HFFc6 (cell line): ENCODE results near the gene TMC6. TPM values are rescaled to one million over a fixed set of nuclear protein-coding genes. Genes with fewer than 3 reads are reported as not detected.

Source experiments
- DNase-seq: peaks from one replicate; pipeline ENCODE4 v3.0.0-alpha.2; 2018
- H3K27ac Mint-ChIP-seq: 2 replicates; pipeline ENCODE4 v1.8.0; 2020; ENCODE audit warnings: mild to moderate bottlenecking, mixed read lengths
- H3K27me3 Mint-ChIP-seq: 2 replicates; pipeline ENCODE4 v1.8.0; 2021; ENCODE audit warnings: mild to moderate bottlenecking, moderate library complexity, mixed read lengths; ENCODE audit not compliant: insufficient read depth
- H3K36me3 Mint-ChIP-seq: 2 replicates; pipeline ENCODE4 v1.8.0; 2021; ENCODE audit warnings: low read depth, mixed read lengths
- H3K4me1 Mint-ChIP-seq: 2 replicates; pipeline ENCODE4 v1.8.0; 2020; ENCODE audit warnings: low read depth, mixed read lengths
- H3K4me3 Mint-ChIP-seq: 2 replicates; pipeline ENCODE4 v1.8.0; 2020; ENCODE audit warnings: mild to moderate bottlenecking, moderate library complexity, mixed read lengths
- H3K9me3 Mint-ChIP-seq: 2 replicates; pipeline ENCODE4 v1.8.0; 2020; ENCODE audit warnings: mild to moderate bottlenecking, mixed read lengths
- total RNA-seq, 6 experiments: library from RNA; stranded (reverse); fragmentation: NEBNext Ultra II Directional; extraction: Animal tissue kit (Norgen Biotek cat#: 25700); gene quantifications; 2 replicates in 1 of 6; 3 replicates in 5 of 6; pipeline ENCODE4 v1.2.3, GENCODE V29; 2021
- TF ChIP-seq, protein P1 (sequence below): fragments of 200-600 bp; sonication (generic); IDR thresholded peaks from 2 replicates; pipeline ENCODE4 v1.5.0; 2021; ENCODE audit warnings: antibody characterized with exemption, mild to moderate bottlenecking

Gene TMC6
- total RNA-seq, 6 experiments from 2014 or later = 0.20 to 0.59 TPM; not detected in 4

DNA sequence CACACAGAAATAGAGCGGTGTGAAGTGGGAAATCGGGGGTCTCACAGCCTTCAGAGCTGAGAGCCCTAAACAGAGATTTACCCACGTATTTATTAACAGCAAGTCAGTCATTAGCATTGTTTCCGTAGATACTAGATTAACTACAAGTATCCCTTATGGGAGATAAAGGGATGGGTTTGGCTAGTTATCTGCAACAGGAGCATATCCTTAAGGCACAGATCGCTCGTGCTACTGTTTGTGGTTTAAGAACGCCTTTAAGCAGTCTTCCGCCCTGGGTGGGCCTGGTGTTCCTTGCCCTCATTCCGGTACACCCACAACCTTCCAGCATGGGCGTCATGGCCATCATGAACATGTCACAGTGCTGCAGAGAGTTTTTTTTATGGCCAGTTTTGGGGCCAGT is 27.0 kb downstream of the TMC6 start:
- Mint-ChIP-seq H3K27me3 (no peaks in the 10 kb centered on the region), H3K9me3 (peaks cover 7% of the 10 kb centered on the region), H3K4me1 (no peaks in the 10 kb centered on the region), H3K27ac (no peak overlapping the region), H3K4me3 (no peak overlapping the region), H3K36me3 (peaks cover 33% of the 10 kb centered on the region)
- TF ChIP-seq, protein P1, sequence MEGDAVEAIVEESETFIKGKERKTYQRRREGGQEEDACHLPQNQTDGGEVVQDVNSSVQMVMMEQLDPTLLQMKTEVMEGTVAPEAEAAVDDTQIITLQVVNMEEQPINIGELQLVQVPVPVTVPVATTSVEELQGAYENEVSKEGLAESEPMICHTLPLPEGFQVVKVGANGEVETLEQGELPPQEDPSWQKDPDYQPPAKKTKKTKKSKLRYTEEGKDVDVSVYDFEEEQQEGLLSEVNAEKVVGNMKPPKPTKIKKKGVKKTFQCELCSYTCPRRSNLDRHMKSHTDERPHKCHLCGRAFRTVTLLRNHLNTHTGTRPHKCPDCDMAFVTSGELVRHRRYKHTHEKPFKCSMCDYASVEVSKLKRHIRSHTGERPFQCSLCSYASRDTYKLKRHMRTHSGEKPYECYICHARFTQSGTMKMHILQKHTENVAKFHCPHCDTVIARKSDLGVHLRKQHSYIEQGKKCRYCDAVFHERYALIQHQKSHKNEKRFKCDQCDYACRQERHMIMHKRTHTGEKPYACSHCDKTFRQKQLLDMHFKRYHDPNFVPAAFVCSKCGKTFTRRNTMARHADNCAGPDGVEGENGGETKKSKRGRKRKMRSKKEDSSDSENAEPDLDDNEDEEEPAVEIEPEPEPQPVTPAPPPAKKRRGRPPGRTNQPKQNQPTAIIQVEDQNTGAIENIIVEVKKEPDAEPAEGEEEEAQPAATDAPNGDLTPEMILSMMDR = no peak
- no peak for DNase-seq

DNA sequence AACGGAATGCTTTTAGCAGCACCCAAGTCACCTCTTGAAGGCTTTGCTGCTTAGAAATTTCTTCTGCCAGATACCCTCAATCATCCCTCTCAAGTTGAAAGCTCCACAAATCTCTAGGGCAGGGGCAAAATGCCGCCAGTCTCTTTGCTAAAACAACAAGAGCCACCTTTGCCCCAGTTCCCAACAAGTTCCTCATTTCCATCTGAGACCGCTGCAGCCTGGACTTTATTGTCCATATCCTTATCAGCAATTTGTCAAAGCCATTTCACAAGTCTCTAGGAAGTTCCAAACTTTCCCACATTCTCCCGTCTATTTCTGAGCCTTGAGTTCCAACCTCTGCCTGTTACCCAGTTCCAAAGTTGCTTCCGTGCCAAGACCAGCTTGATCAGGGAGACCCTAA is 27.4 kb downstream of the TMC6 start:
- peaks cover 33% of the 10 kb centered on the region for H3K36me3 Mint-ChIP-seq
- no peak overlapping the region for H3K4me3 Mint-ChIP-seq
- TF ChIP-seq, protein P1 = no peak

DNA sequence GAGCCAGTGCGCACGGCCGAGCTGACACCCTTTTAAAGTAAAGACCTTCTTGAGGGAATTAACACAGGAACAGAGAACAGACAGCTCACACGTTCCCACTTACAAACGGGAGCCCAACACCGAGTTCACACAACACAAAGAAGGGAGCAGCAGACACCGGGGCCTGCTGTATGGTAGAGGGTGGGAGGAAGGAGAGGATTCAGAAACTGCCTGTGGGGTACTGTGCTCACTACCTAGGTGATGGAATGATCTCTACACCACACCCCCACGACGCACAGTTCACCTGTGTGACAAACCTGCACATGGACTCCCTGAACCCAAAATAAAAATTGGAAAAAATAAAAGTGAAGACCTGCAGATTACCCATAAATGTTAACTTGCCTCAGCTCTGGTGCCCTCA is 32.5 kb downstream of the TMC6 start:
- no peak for DNase-seq
- H3K27ac Mint-ChIP-seq = no peak overlapping the region
- H3K4me1 Mint-ChIP-seq = no peaks in the 10 kb centered on the region
- H3K9me3 Mint-ChIP-seq = peaks cover 3% of the 10 kb centered on the region
- H3K36me3 Mint-ChIP-seq = peaks cover 34% of the 10 kb centered on the region
- no peaks in the 10 kb centered on the region for H3K27me3 Mint-ChIP-seq
- H3K4me3 Mint-ChIP-seq = no peak overlapping the region
- TF ChIP-seq, protein P1 = no peak

More for the DNA sequence above, 27.4 kb downstream of the TMC6 start:
- Mint-ChIP-seq H3K27ac (no peak overlapping the region), H3K9me3 (peaks cover 7% of the 10 kb centered on the region), H3K27me3 (no peaks in the 10 kb centered on the region), H3K4me1 (no peaks in the 10 kb centered on the region)
- DNase-seq = no peak

DNA sequence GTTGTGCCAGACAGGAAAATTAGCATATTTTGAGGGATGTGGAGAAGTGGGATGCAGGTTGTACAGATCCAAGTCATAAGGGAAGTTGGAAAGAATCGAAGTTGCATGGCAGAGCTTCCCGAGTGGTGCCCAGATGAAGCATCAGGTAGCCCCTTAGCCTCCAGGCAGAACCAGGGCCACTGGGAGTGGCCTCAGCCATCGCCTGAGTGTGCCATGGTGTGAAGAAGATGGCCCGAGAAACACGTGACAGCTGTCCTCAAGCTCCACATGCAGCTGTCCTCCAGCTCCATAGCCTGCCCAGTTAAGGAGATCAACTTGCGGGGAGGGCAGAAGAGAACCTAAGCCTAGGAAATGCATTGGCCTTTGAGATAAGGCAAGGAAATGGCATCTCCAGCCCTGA is 33.5 kb downstream of the TMC6 start:
- no peak for DNase-seq
- peaks cover 25% of the 10 kb centered on the region for H3K36me3 Mint-ChIP-seq
- H3K27me3 Mint-ChIP-seq = no peaks in the 10 kb centered on the region
- TF ChIP-seq, protein P1 = no peak
- no peak overlapping the region for H3K27ac Mint-ChIP-seq
- H3K4me3 Mint-ChIP-seq = no peak overlapping the region
- no peaks in the 10 kb centered on the region for H3K9me3 Mint-ChIP-seq
- no peaks in the 10 kb centered on the region for H3K4me1 Mint-ChIP-seq

DNA sequence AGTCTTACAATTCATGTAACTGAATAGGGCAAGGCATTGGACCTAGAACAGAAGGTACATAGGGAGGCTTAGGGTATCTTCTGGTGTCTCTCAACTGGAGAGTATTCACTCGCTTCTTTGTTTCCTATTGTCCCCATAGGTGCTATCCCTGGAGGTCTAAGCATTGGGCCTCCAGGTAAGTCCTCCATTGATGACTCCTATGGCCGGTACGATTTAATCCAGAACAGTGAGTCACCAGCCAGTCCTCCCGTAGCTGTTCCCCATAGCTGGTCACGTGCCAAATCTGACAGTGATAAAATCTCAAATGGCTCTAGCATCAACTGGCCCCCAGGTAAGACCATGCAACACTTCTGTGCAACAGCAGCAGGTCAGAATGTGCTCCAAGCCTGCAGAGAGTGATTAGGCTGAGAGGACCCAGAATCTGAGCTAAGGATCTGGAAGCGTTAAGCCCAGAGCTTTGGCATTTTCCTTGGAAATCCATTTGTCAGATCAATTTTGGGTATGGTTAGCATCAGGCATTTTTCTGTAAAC is 35.7 kb downstream of the TMC6 start:
- Mint-ChIP-seq H3K36me3 (peaks cover 10% of the 10 kb centered on the region), H3K4me1 (no peaks in the 10 kb centered on the region), H3K9me3 (no peaks in the 10 kb centered on the region), H3K4me3 (no peak overlapping the region), H3K27ac (no peak overlapping the region), H3K27me3 (no peaks in the 10 kb centered on the region)
- DNase-seq = no peak
- TF ChIP-seq, protein P1 = no peak
